OCI-LY7 (cell line): ENCODE results near the gene PCP4L1. TPM values are rescaled to one million over a fixed set of nuclear protein-coding genes. Genes with fewer than 3 reads are reported as not detected.

Experiments
- BruUV-seq: library from RNA; stranded (reverse); fragments of 400-500 nt; replicated peaks from 2 replicates; lab custom pipeline; 2021; lab: Mats Ljungman, UMichigan
- CTCF ChIA-PET: fragments of 300-600 bp; sonication (Branson Sonifier 250); formaldehyde crosslinking; loops from one replicate; lab custom pipeline; 2022; ENCODE audit warnings: antibody characterized with exemption; ENCODE audit not compliant: unreplicated experiment; lab: Charles Lee
- POLR2A ChIA-PET: fragments of 300-600 bp; sonication (Branson Sonifier 250); formaldehyde crosslinking; loops from one replicate; lab custom pipeline; 2022; ENCODE audit warnings: antibody characterized with exemption; lab: Charles Lee
- DNase-seq: peaks from one replicate; pipeline ENCODE4 v3.0.0-alpha.2; 2015; ENCODE audit warnings: low spot score
- H2AFZ ChIP-seq: fragments of 200-600 bp; sonication (generic), shearing (Covaris generic); 2 replicates; pipeline ENCODE4 v1.6.1; 2014; ENCODE audit warnings: mild to moderate bottlenecking, antibody characterized with exemption, low read length, moderate library complexity
- H3K27ac ChIP-seq: fragments of 200-600 bp; sonication (generic); 2 replicates; pipeline ENCODE4 v1.5.1; 2014; ENCODE audit warnings: mixed run types, low read depth, mild to moderate bottlenecking, moderate library complexity, low read length, inconsistent platforms; ENCODE audit not compliant: poor library complexity, severe bottlenecking
- H3K36me3 ChIP-seq: fragments of 200-600 bp; sonication (generic); 2 replicates; pipeline ENCODE4 v1.6.1; 2014; ENCODE audit warnings: mild to moderate bottlenecking, antibody characterized with exemption, low read length, moderate library complexity, mixed read lengths; ENCODE audit not compliant: insufficient read depth
- H3K4me1 ChIP-seq: fragments of 200-600 bp; sonication (generic); 2 replicates; pipeline ENCODE4 v1.5.1; 2014; ENCODE audit warnings: mild to moderate bottlenecking, low read length; ENCODE audit not compliant: insufficient read depth, poor library complexity, severe bottlenecking
- H3K4me2 ChIP-seq: fragments of 200-600 bp; sonication (generic); 2 replicates; pipeline ENCODE4 v1.6.1; 2014; ENCODE audit warnings: mild to moderate bottlenecking, low read length
- H3K4me3 ChIP-seq: fragments of 200-600 bp; sonication (generic); 2 replicates; pipeline ENCODE4 v1.5.1; 2014; ENCODE audit warnings: mild to moderate bottlenecking, low read depth, low read length; ENCODE audit not compliant: poor library complexity, severe bottlenecking
- H3K79me2 ChIP-seq: fragments of 200-600 bp; sonication (generic); 2 replicates; pipeline ENCODE4 v1.6.1; 2016; ENCODE audit warnings: low read depth, mild to moderate bottlenecking, low read length, moderate library complexity, mixed read lengths; ENCODE audit not compliant: insufficient read depth
- H3K9me2 ChIP-seq: fragments of 200-600 bp; sonication (generic); 2 replicates; pipeline ENCODE4 v1.6.1; 2016; ENCODE audit warnings: mild to moderate bottlenecking, low read length, mixed read lengths; ENCODE audit not compliant: insufficient read depth
- H3K9me3 ChIP-seq: fragments of 200-600 bp; sonication (generic); 2 replicates; pipeline ENCODE4 v1.6.1; 2014; ENCODE audit warnings: mild to moderate bottlenecking, mixed run types, low read length, mixed read lengths
- H4K20me1 ChIP-seq: fragments of 200-600 bp; sonication (generic); 2 replicates; pipeline ENCODE4 v1.6.1; 2014; ENCODE audit warnings: mild to moderate bottlenecking, antibody characterized with exemption, low read length, moderate library complexity, mixed read lengths; ENCODE audit not compliant: insufficient read depth
- EZH2phosphoT487 ChIP-seq: fragments of 200-600 bp; sonication (generic); IDR thresholded peaks from 2 replicates; pipeline ENCODE4 v1.6.1; 2018; ENCODE audit warnings: low read depth, borderline replicate concordance, mild to moderate bottlenecking, mixed run types, antibody characterized with exemption, low read length, moderate library complexity, mixed read lengths
- intact Hi-C: fragments of 100-400 bp; cut with micrococcal nuclease; formaldehyde crosslinking; loops from one replicate; pipeline ENCODE4 v1.10.0; 2022; ENCODE audit not compliant: unreplicated experiment
- total RNA-seq, 2 experiments: library from RNA; depleted of rRNA in 1 of 2; stranded (reverse); fragments of >200 nt in 1 of 2; shearing (Covaris generic) in 1 of 2; gene quantifications; 2 replicates each; pipeline ENCODE4 v1.2.3, GENCODE V29; 2014 to 2022
- TF ChIP-seq, protein P1 (sequence below): fragments of 200-600 bp; sonication (generic); conservative IDR thresholded peaks from 2 replicates; pipeline ENCODE4 v1.5.1; 2014; ENCODE audit warnings: mild to moderate bottlenecking, antibody characterized with exemption, low read length, moderate library complexity, mixed read lengths

PCP4L1 gene
- total RNA-seq, 2 experiments from 2014 or later = not detected

DNA sequence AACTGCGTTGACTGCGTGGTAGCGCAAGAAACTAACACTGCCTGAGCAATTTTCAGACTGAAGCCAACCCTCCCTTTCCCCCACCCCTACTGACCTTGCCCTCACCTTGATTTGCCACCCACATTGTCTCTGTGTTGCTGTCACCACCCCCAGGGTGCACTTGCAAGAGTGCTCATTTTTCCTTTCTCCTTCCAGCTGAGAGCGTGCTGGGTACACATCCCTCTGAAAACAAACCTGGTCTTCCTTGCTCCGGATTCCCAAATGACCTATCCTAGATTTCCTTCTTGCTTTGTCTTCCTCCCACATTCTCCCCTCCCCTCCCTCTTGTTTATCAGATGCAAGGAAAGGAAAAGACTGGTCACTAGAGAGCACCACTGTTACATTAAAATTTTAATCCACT lies 27.0 kb downstream of the PCP4L1 start:
- no peak overlapping the region for H3K27ac ChIP-seq
- no peaks in the 10 kb centered on the region for H3K79me2 ChIP-seq
- BruUV-seq = no TSS peak
- no peaks in the 10 kb centered on the region for H3K4me1 ChIP-seq
- H3K9me3 ChIP-seq = no peaks in the 10 kb centered on the region
- intact Hi-C loops = no loop called here
- H3K4me2 ChIP-seq = no peak overlapping the region
- no peaks in the 10 kb centered on the region for H3K36me3 ChIP-seq
- TF ChIP-seq EZH2phosphoT487 = no peak
- TF ChIP-seq, protein P1, sequence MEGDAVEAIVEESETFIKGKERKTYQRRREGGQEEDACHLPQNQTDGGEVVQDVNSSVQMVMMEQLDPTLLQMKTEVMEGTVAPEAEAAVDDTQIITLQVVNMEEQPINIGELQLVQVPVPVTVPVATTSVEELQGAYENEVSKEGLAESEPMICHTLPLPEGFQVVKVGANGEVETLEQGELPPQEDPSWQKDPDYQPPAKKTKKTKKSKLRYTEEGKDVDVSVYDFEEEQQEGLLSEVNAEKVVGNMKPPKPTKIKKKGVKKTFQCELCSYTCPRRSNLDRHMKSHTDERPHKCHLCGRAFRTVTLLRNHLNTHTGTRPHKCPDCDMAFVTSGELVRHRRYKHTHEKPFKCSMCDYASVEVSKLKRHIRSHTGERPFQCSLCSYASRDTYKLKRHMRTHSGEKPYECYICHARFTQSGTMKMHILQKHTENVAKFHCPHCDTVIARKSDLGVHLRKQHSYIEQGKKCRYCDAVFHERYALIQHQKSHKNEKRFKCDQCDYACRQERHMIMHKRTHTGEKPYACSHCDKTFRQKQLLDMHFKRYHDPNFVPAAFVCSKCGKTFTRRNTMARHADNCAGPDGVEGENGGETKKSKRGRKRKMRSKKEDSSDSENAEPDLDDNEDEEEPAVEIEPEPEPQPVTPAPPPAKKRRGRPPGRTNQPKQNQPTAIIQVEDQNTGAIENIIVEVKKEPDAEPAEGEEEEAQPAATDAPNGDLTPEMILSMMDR = no peak
- no peak for DNase-seq
- no peak overlapping the region for H3K4me3 ChIP-seq
- H2AFZ ChIP-seq = no peak overlapping the region
- ChIA-PET CTCF (no interaction called here), POLR2A (interaction anchor here (0.6 kb wide), 1 partner anchor 846 kb away, joined by 3 read pairs; no protein-coding TSS in a partner anchor)
- H4K20me1 ChIP-seq = no peaks in the 10 kb centered on the region
- no peaks in the 10 kb centered on the region for H3K9me2 ChIP-seq

DNA sequence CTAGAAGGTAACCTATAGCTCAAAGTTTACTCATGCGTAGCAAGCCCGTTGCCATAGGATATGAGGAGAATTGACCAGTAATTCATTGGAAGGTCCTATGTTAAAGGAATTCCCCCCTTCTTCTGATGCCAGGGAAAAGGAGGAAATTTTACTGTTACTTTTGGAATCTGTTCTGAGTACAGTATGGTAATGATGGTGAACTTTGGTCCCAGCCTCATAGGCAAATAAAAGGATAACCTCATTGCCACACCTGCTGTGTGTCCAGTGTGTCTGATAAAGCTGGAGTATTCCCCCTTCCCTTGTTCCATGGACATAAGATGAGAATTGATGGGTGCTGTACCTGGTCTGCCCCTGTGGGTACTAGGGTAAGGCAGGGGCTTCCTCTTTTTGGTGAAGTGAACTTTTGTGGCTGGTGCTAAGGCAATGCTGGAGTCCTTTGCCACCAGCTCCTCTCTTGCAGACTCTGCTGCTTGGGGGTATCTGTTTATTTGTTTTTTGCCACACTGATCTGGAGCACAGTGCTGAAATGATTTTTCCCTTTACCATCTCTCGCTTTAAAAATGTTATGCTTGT lies 29.0 kb downstream of the PCP4L1 start:
- no peak overlapping the region for H3K4me2 ChIP-seq
- intact Hi-C loops = no loop called here
- ChIA-PET CTCF (interaction anchor here (1.0 kb wide), 1 partner anchor 18 kb away, joined by 3 read pairs; no protein-coding TSS in a partner anchor), POLR2A (interaction anchor here (0.9 to 1.1 kb wide), 2 partner anchors 30 to 35 kb away, joined by 3 to 4 read pairs; no protein-coding TSS in a partner anchor)
- no peaks in the 10 kb centered on the region for H3K79me2 ChIP-seq
- no peak overlapping the region for H2AFZ ChIP-seq
- BruUV-seq = no TSS peak
- H3K36me3 ChIP-seq = no peaks in the 10 kb centered on the region
- no peaks in the 10 kb centered on the region for H3K9me3 ChIP-seq
- TF ChIP-seq EZH2phosphoT487 = no peak
- TF ChIP-seq, protein P1 = no peak
- no peak overlapping the region for H3K4me3 ChIP-seq
- H4K20me1 ChIP-seq = no peaks in the 10 kb centered on the region
- no peak overlapping the region for H3K27ac ChIP-seq
- no peaks in the 10 kb centered on the region for H3K9me2 ChIP-seq
- no peaks in the 10 kb centered on the region for H3K4me1 ChIP-seq
- DNase-seq = no peak

DNA sequence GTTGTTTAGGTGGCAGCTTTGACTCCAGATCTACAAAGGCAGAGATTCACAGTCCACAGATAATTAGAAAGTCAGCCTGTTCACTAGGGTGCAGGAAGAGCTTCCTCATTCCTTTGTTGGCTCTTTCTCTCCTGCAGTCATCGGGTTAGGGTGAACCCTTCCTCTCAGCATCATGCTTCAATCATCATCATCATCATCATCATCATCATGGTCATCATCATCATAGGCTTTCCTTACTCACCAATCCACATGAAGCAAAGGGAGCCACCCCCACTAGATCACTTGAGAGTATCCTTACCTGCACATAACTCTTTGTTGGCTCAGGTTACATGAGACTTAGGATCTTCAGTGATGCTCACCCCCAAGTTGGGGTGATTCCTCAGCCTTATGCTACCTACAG lies 32.2 kb downstream of the PCP4L1 start:
- H3K9me3 ChIP-seq = no peaks in the 10 kb centered on the region
- ChIA-PET POLR2A (interaction anchor here (0.5 to 1.3 kb wide), 2 partner anchors 82 to 140 kb away, joined by 3 read pairs; no protein-coding TSS in a partner anchor), CTCF (interaction anchor here (0.5 to 1.8 kb wide), 3 partner anchors 15 to 64 kb away, joined by 3 to 4 read pairs (median 3); no protein-coding TSS in a partner anchor)
- no peak for TF ChIP-seq EZH2phosphoT487
- TF ChIP-seq, protein P1 = no peak
- H3K4me3 ChIP-seq = no peak overlapping the region
- no peaks in the 10 kb centered on the region for H3K36me3 ChIP-seq
- no peak overlapping the region for H3K4me2 ChIP-seq
- H3K27ac ChIP-seq = no peak overlapping the region
- no peaks in the 10 kb centered on the region for H4K20me1 ChIP-seq
- BruUV-seq = no TSS peak
- no peak for DNase-seq
- intact Hi-C loops = loop anchor here (1.0 kb wide), 2 partner anchors 63 to 98 kb away; no protein-coding TSS in a partner anchor
- H3K4me1 ChIP-seq = no peaks in the 10 kb centered on the region
- H3K79me2 ChIP-seq = no peaks in the 10 kb centered on the region
- H3K9me2 ChIP-seq = no peaks in the 10 kb centered on the region
- H2AFZ ChIP-seq = no peak overlapping the region
